Measurements from ENCODE around the gene DNAJC13. TPM values are rescaled to one million over a fixed set of nuclear protein-coding genes. Genes with fewer than 3 reads are reported as not detected.
"Not testable (repeated sequence)": the region's sequence is repeated elsewhere in the genome, so short reads cannot be mapped to it uniquely, and the experiment has no call there.

DNAJC13 gene
- total RNA-seq, 2 donors from 2014 or later = 41.3 to 51.3 TPM

DNA sequence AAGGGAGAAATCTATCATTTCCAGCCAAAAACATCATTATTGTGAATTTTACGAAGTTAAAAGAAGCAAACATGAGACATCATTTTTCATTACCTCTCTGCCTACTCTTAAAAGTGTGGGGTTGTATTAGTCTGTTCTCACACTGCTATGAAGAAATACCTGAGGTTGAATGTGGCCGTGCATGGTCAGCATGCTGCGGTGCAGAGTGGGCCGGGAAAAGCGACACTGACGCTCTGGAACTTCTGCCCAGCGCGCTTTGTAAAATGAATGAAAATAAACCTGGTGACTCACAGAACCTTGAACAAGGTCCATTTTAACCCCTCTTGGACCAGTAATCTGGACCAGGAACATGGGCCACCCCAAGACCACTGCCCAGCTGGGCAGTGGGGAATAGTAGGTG, 31.0 kb upstream of the DNAJC13 start:
- H3K27me3 ChIP-seq = no peaks in the 10 kb centered on the region
- no peak for DNase-seq
- intact Hi-C loops (cut with DNase I) = no loop called here

DNA sequence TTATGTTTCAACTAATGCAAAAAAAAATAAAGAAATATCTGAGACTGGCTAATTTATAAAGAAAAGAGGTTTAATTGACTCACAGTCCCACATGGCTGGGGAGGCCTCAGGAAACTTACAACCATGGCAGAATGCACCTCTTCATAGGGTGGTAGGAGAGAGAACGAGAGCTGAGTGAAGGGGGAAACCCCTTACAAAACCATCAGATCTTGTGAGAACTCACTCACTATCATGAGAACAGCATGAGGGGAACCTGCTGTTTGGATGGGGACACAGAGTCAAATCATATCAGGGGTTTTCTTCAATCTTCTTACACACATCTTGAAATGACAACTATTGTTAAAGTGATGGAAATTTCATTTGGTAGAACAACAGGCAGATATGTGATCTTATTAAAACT, 24.6 kb upstream of the DNAJC13 start:
- H3K36me3 ChIP-seq; H3K4me1 ChIP-seq; DNase-seq; H3K9me3 ChIP-seq; H3K27me3 ChIP-seq; H3K27ac ChIP-seq; H3K4me3 ChIP-seq; H3K9ac ChIP-seq (ENCODE audit: low read depth in 2 of 2, low read length in 2 of 2); intact Hi-C loops (cut with DNase I): not testable (repeated sequence)

More for the DNA sequence above, 31.0 kb upstream of the DNAJC13 start:
- H3K27ac ChIP-seq = no peak overlapping the region
- no peaks in the 10 kb centered on the region for H3K9me3 ChIP-seq
- H3K36me3 ChIP-seq = no peaks in the 10 kb centered on the region
- no peaks in the 10 kb centered on the region for H3K4me1 ChIP-seq
- TF ChIP-seq, protein P1, sequence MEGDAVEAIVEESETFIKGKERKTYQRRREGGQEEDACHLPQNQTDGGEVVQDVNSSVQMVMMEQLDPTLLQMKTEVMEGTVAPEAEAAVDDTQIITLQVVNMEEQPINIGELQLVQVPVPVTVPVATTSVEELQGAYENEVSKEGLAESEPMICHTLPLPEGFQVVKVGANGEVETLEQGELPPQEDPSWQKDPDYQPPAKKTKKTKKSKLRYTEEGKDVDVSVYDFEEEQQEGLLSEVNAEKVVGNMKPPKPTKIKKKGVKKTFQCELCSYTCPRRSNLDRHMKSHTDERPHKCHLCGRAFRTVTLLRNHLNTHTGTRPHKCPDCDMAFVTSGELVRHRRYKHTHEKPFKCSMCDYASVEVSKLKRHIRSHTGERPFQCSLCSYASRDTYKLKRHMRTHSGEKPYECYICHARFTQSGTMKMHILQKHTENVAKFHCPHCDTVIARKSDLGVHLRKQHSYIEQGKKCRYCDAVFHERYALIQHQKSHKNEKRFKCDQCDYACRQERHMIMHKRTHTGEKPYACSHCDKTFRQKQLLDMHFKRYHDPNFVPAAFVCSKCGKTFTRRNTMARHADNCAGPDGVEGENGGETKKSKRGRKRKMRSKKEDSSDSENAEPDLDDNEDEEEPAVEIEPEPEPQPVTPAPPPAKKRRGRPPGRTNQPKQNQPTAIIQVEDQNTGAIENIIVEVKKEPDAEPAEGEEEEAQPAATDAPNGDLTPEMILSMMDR (IDR thresholded peaks at IDR 0.05) = no peak
- no peak overlapping the region for H3K4me3 ChIP-seq
- no peak overlapping the region for H3K9ac ChIP-seq (ENCODE audit: low read depth in 2 of 2, low read length in 2 of 2)

DNA sequence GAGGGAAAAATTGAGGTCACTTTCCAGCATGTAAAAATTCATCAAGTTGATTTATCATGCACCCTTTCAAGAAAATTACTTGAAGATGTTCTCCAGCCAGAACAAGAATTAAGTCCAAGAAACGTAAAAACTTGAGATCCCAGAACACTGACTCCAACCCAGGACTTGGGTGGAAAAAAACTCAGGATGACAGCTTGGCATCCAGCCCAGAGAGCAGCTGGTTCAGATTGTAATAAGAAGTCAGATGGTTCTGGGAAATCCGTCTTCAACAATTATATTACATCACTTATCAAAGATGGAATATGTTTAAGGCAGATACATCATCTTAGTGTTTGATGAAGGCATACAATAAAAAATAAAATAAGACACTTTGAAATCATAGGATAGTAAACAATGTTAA, 23.0 kb upstream of the DNAJC13 start:
- H3K9me3 ChIP-seq = no peaks in the 10 kb centered on the region
- no peak for DNase-seq
- intact Hi-C loops (cut with DNase I) = no loop called here
- no peaks in the 10 kb centered on the region for H3K27me3 ChIP-seq
- no peak overlapping the region for H3K9ac ChIP-seq (ENCODE audit: low read depth in 2 of 2, low read length in 2 of 2)
- TF ChIP-seq, protein P1 (IDR thresholded peaks at IDR 0.05) = no peak
- H3K4me1 ChIP-seq = no peaks in the 10 kb centered on the region
- H3K27ac ChIP-seq = no peak overlapping the region
- H3K4me3 ChIP-seq = no peak overlapping the region
- no peaks in the 10 kb centered on the region for H3K36me3 ChIP-seq

DNA sequence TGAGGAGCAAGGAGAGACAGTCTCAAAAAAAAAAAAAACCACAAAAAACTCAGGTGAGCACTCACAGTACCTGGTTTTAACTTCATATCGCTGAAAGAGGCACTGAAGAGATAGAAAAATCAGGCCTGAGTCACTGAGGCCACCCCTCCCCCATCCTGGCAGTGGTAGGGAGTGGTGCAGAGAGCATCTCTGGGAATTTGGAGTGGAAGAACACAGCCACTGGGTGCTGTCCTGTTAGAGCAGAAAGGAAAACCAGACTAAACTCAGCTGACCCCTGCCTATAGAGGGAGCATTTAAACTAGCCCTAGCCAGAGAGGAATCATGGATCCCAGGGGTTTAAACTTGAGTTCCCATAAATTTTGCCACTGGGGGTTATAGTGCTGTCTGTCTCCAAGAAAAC, 22.2 kb upstream of the DNAJC13 start:
- Histone ChIP-seq H3K27me3 (no peaks in the 10 kb centered on the region), H3K27ac (no peak overlapping the region), H3K9me3 (no peaks in the 10 kb centered on the region), H3K4me1 (no peaks in the 10 kb centered on the region), H3K9ac (ENCODE audit: low read depth in 2 of 2, low read length in 2 of 2) (no peak overlapping the region), H3K36me3 (no peaks in the 10 kb centered on the region), H3K4me3 (no peak overlapping the region)
- TF ChIP-seq, protein P1 (IDR thresholded peaks at IDR 0.05) = no peak
- no peak for DNase-seq
- intact Hi-C loops (cut with DNase I) = loop anchor here (5.0 kb wide), 1 partner anchor 143 kb away; no protein-coding TSS in a partner anchor

DNA sequence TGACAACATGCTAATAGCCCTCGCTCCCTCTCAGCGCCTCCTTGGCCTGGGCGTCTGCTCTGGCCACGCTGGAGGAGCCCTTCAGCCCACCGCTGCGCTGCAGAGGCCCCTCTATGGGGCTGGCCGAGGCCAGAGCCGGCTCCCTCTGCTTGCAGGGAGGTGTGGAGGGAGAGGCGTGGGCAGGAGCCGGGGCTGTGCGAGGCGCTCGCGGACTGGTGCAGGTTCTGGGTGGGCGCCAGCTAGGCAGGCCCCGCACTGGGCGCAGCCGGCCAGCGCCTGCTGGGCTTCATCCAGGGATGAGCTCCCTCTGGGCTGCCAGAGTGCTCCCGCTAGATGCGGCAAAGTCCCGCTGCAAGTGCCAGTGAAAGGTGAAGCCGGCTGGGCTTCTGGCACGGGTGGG, 21.0 kb upstream of the DNAJC13 start:
- TF ChIP-seq, protein P1 (IDR thresholded peaks at IDR 0.05) = no peak
- no peak overlapping the region for H3K9ac ChIP-seq (ENCODE audit: low read depth in 2 of 2, low read length in 2 of 2)
- H3K4me1 ChIP-seq = no peaks in the 10 kb centered on the region
- no peak overlapping the region for H3K27ac ChIP-seq
- no peaks in the 10 kb centered on the region for H3K9me3 ChIP-seq
- DNase-seq = no peak
- no peak overlapping the region for H3K4me3 ChIP-seq
- no peaks in the 10 kb centered on the region for H3K36me3 ChIP-seq
- intact Hi-C loops (cut with DNase I) = loop anchor here (5.0 kb wide), 1 partner anchor 144 kb away; no protein-coding TSS in a partner anchor
- no peaks in the 10 kb centered on the region for H3K27me3 ChIP-seq

DNA sequence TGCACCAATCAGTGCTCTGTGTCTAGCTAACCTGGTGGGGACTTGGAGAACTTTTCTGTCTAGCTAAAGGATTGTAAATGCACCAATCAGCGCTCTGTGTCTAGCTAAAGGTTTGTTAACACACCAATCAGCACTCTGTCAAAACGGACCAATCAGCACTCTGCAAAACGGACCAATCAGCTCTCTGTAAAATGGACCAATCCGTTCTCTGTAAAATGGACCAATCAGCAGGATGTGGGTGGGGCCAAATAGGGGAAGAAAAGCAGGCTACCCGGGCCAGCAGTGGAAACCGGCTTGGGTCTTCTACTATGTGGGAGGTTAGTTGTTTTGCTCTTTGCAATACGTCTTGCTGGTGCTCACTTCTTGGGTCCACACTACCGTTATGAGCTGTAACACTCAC, 20.5 kb upstream of the DNAJC13 start:
- intact Hi-C loops (cut with DNase I) = loop anchor here (5.0 kb wide), 1 partner anchor 144 kb away; no protein-coding TSS in a partner anchor
- not testable (repeated sequence) for H3K9me3 ChIP-seq; H3K4me1 ChIP-seq; DNase-seq; H3K27me3 ChIP-seq; H3K27ac ChIP-seq; H3K4me3 ChIP-seq; H3K9ac ChIP-seq (ENCODE audit: low read depth in 2 of 2, low read length in 2 of 2); H3K36me3 ChIP-seq
